Psoas muscle (tissue), 8 donors: ENCODE results near the gene FBXL7. TPM values are rescaled to one million over a fixed set of nuclear protein-coding genes. Genes with fewer than 3 reads are reported as not detected.
A peak's percentile ranks its signal among the peaks of the same experiment; 100 is the strongest.

Experiments used
- ATAC-seq, 4 donors: fragments of 200-7000 bp; cut with Tn5 transposase; one replicate each; pipeline ENCODE4 v1.9.1; 2020; ENCODE audit warnings: moderate library complexity in 3 of 4, mild to moderate bottlenecking in 2 of 4
- DNase-seq, 2 donors: peaks; one replicate each; pipeline ENCODE4 v3.0.0-alpha.2; 2020
- H3K27ac ChIP-seq: fragments of 200-600 bp; one replicate; pipeline ENCODE4 v1.8.0; 2022
- H3K27me3 ChIP-seq, 3 donors: fragments of 200-600 bp in 1 of 3; one replicate each; pipeline versions ENCODE4 v1.6.1 to v1.8.0; 2013 to 2022; ENCODE audit warnings: low read length in 2 of 3, mild to moderate bottlenecking in 2 of 3, moderate library complexity in 1 of 3; ENCODE audit not compliant: insufficient read depth in 3 of 3
- H3K36me3 ChIP-seq, 2 donors: fragments of 200-600 bp in 1 of 2; one replicate each; pipeline versions ENCODE4 v1.6.1 to v1.8.0; 2013 to 2022; ENCODE audit warnings: low read depth in 1 of 2, mild to moderate bottlenecking in 1 of 2, moderate library complexity in 1 of 2; ENCODE audit not compliant: insufficient read depth in 1 of 2
- H3K4me1 ChIP-seq: fragments of 200-600 bp; one replicate; pipeline ENCODE4 v1.8.0; 2022
- H3K4me3 ChIP-seq: fragments of 200-600 bp; one replicate; pipeline ENCODE4 v1.8.0; 2022; ENCODE audit warnings: mild to moderate bottlenecking
- H3K9me3 ChIP-seq: fragments of 200-600 bp; one replicate; pipeline ENCODE4 v1.8.0; 2022
- WGBS, 3 donors: extraction: QIAGEN DNeasy Blood & Tissue Kit; methylation state at CpG; one replicate each; pipeline versions ENCODE4 v1.1.6 to v1.1.7; 2013; 5-methylcytosine and 5-hydroxymethylcytosine counted together
- intact Hi-C, 2 donors: fragments of 100-400 bp; cut with DNase I; formaldehyde crosslinking; loops; one replicate each; pipeline versions ENCODE4 v1.11.0 to v1.14.2; 2022
- polyA plus RNA-seq, 3 donors: library from polyadenylated mRNA; stranded (reverse); fragments of 200-250 nt; gene quantifications; one replicate each; pipeline ENCODE4 v1.2.3, GENCODE V29; 2013
- total RNA-seq, 4 donors: library from RNA; stranded (reverse); fragmentation: NEBNext Ultra II Directional in 2 of 4; extraction: Animal tissue kit (Norgen Biotek cat#: 25700) in 2 of 4; gene quantifications; one replicate each; pipeline versions ENCODE4 v1.2.1 to v1.2.4, GENCODE V29; 2021 to 2023
- TF ChIP-seq, protein P1 (sequence below): fragments of 200-600 bp; IDR thresholded peaks from one replicate; pipeline ENCODE4 v1.8.0; 2022; ENCODE audit warnings: antibody characterized with exemption
- donor health status: healthy with polysubstance abuse.
- donor health status: DM: no; HTN: no; CAD: no; lungs with moderate emphysema.
- donor health status: Bipolar disorder and iron deficiency.
- donor health status: healthy.
- donor health status: DM: yes; HTN: yes; CAD: no.
- donor health status: DM: no; HTN: no; CAD: no.
- donor health status: DM: no; HTN: no; CAD: no.
- donor health status: DM: yes; HTN: yes; CAD: no.

Gene FBXL7
- total and polyA plus RNA-seq, 7 donors = 1.6 to 7.5 (median 2.6) TPM

GRCh38 chr5:15794052-15794985, 294.3 kb downstream of the FBXL7 start:
- H3K27ac ChIP-seq = no peak overlapping the region
- no peaks in the 10 kb centered on the region for H3K36me3 ChIP-seq
- no peaks in the 10 kb centered on the region for H3K9me3 ChIP-seq
- H3K27me3 ChIP-seq = no peaks in the 10 kb centered on the region
- TF ChIP-seq, protein P1, sequence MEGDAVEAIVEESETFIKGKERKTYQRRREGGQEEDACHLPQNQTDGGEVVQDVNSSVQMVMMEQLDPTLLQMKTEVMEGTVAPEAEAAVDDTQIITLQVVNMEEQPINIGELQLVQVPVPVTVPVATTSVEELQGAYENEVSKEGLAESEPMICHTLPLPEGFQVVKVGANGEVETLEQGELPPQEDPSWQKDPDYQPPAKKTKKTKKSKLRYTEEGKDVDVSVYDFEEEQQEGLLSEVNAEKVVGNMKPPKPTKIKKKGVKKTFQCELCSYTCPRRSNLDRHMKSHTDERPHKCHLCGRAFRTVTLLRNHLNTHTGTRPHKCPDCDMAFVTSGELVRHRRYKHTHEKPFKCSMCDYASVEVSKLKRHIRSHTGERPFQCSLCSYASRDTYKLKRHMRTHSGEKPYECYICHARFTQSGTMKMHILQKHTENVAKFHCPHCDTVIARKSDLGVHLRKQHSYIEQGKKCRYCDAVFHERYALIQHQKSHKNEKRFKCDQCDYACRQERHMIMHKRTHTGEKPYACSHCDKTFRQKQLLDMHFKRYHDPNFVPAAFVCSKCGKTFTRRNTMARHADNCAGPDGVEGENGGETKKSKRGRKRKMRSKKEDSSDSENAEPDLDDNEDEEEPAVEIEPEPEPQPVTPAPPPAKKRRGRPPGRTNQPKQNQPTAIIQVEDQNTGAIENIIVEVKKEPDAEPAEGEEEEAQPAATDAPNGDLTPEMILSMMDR = peak; percentile 14
- WGBS, 3 donors = 52 to 63% (median 62%) methylated on average over 6 of the region's 6 CpGs
- peaks cover 3% of the 10 kb centered on the region for H3K4me1 ChIP-seq
- DNase-seq = no peak
- intact Hi-C loops = loop anchor here in 1 of 2 donors (10.0 kb wide), 1 partner anchor 300 kb away; no protein-coding TSS in a partner anchor
- ATAC-seq = no peak
- H3K4me3 ChIP-seq = no peak overlapping the region

- no peaks in the 10 kb centered on the region for H3K9me3 ChIP-seq
- ATAC-seq = no peak
- H3K4me1 ChIP-seq = peaks cover 3% of the 10 kb centered on the region
- no peaks in the 10 kb centered on the region for H3K27me3 ChIP-seq
- intact Hi-C loops = loop anchor here in 1 of 2 donors (10.0 kb wide), 1 partner anchor 301 kb away; no protein-coding TSS in a partner anchor
- no peak for DNase-seq
- WGBS, 3 donors = 70 to 73% (median 71%) methylated on average over 2 of the region's 2 CpGs
- no peak overlapping the region for H3K4me3 ChIP-seq
- no peak overlapping the region for H3K27ac ChIP-seq
- TF ChIP-seq, protein P1 = no peak
- no peaks in the 10 kb centered on the region for H3K36me3 ChIP-seq
Measured at GRCh38 chr5:15796096-15796495, 296.1 kb downstream of the FBXL7 start.

DNA sequence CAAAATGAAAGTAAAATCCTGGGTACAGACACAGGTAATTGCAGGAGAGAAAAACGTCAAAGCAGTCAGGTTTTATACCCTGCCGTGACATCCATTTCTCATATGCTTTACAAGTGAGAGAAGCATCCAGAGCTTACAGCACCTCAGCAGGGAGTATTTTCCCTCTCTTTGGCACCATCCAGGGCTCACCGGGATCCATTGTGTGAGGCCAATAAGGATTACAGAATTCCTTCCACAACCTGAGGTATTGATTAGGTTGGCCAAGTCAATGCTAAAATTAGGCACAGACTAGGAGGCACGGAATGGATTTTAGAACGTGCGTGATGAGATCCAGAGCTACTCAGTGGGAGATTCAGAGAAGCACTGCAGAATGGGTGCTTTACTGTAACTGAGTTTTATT, 296.6 kb downstream of the FBXL7 start:
- peaks cover 3% of the 10 kb centered on the region for H3K4me1 ChIP-seq
- WGBS, 3 donors = 86 to 90% (median 90%) methylated on average over 6 of the region's 6 CpGs

GRCh38 chr5:15797116-15797515, 297.1 kb downstream of the FBXL7 start:
- intact Hi-C loops = loop anchor here in 1 of 2 donors (10.0 kb wide), 1 partner anchor 302 kb away; no protein-coding TSS in a partner anchor
- H3K4me1 ChIP-seq = peaks cover 3% of the 10 kb centered on the region
- H3K27me3 ChIP-seq = no peaks in the 10 kb centered on the region
- no peak overlapping the region for H3K27ac ChIP-seq
- WGBS, 3 donors = 36 to 48% (median 36%) methylated on average over 1 of the region's 1 CpG
- ATAC-seq (no peak), DNase-seq (no peak)
- H3K36me3 ChIP-seq = no peaks in the 10 kb centered on the region
- TF ChIP-seq, protein P1 = no peak
- H3K9me3 ChIP-seq = no peaks in the 10 kb centered on the region
- no peak overlapping the region for H3K4me3 ChIP-seq

More for the DNA sequence above, 296.6 kb downstream of the FBXL7 start:
- no peak for ATAC-seq
- H3K27me3 ChIP-seq = no peaks in the 10 kb centered on the region
- no peaks in the 10 kb centered on the region for H3K9me3 ChIP-seq
- intact Hi-C loops = loop anchor here in 1 of 2 donors (10.0 kb wide), 1 partner anchor 302 kb away; no protein-coding TSS in a partner anchor
- TF ChIP-seq, protein P1 = no peak
- no peaks in the 10 kb centered on the region for H3K36me3 ChIP-seq
- no peak overlapping the region for H3K27ac ChIP-seq
- DNase-seq = no peak
- no peak overlapping the region for H3K4me3 ChIP-seq
